Measurements from ENCODE around the gene PLK2.

DNA sequence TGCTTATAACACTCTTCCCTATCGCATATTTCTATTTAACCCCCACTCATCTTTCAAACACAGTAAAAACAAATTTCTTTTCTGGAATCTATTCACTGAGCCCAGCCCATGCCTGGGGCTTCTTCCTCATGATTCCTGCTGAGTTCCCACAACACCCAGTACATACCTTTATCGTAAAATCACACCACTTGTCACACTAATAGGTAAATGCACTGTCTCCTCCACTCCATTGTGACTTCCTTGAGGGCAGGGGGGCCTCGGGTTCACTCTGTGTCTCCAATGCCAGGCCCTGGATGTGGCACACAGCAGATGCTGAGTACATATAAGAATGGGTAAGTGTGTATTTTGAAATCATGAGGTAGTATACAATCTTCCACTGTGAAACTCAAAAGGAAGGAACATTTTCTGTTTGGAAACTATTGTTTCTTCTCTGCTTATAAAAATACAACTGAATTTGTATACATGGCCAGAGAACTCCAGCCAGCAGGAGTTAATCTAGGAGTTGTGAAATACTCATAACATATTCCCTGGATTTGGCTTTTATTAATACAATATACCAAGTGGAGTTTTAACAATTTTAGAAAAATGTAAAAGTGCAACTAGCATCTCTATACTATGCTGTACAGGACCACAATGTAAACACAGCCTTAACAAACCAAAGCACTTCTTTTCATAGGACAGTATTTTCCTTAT lies 7.2 kb downstream of the PLK2 start:
- TF ChIP-seq SUZ12 (IDR thresholded peaks at IDR 0.05) = no peak
- TF ChIP-seq HDGF (IDR thresholded peaks at IDR 0.05; ENCODE audit: borderline replicate concordance) = no peak
- no peak for TF ChIP-seq FOXA1 (IDR thresholded peaks at IDR 0.05)
- no peak for TF ChIP-seq BHLHE40 (IDR thresholded peaks at IDR 0.05; ENCODE audit: borderline replicate concordance)
